Thyroid gland (tissue), 4 donors: Measurements from ENCODE around the gene PRPSAP2.

Source experiments
- CTCF ChIP-seq, 6 experiments: fragments of 200-600 bp in 3 of 6; fragments of 450-650 bp in 3 of 6; sonication (generic) in 3 of 6; IDR thresholded peaks; one replicate each; pipeline ENCODE4 v1.5.1; 2016 to 2019; ENCODE audit warnings: antibody characterized with exemption in 6 of 6, mild to moderate bottlenecking in 2 of 6, inconsistent platforms in 1 of 6, moderate library complexity in 1 of 6
- POLR2A ChIP-seq, 2 donors: fragments of 450-650 bp; IDR thresholded peaks; one replicate each; pipeline ENCODE4 v1.6.1; 2017; ENCODE audit warnings: antibody characterized with exemption in 2 of 2, mild to moderate bottlenecking in 2 of 2, moderate library complexity in 1 of 2

- TF ChIP-seq CTCF (IDR thresholded peaks at IDR 0.05) (no peak), POLR2A (IDR thresholded peaks at IDR 0.05) (no peak)
Measured at GRCh38 chr17:18977021-18977420, 119.1 kb downstream of the PRPSAP2 start.
